ENCODE measurements around the gene BNIP5. TPM values are rescaled to one million over a fixed set of nuclear protein-coding genes. Genes with fewer than 3 reads are reported as not detected.

Gene BNIP5
- total and polyA plus RNA-seq, 8 donors: 2.4 to 14.8 (median 4.6) TPM

DNA sequence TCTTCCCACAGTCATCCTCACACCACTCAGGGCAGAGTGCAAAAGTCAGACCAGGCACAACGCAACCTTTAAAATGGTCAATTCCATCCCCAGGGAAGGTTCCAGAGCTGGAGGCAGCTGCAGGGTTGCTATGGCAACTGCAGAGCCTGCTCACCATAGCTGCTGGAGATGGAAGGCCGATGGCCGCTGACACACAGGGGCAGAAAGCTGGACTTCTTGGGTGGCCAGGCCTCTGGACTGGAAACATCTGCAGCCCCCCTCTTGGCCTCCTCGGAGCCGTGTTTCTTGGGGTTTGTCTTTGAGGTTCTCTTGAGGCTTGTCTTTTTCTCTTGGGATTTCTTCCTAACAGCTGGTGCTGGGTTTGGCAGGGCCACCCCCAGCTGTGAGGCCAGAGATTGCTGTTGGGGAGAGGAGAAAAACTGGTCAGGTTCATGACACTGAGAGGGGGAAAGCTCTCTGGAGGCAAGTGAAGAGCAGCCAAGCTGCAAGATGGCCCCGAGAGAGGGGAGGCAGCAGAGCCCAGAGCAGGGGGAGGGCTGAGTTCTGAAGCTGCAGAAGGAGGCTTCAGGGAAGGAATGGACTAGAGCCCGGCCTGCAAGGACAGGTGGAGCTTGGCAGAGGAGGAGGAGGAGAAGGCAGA, 10.2 kb downstream of the BNIP5 start:
- peak in 1 of 2 donors; percentile 85 for DNase-seq
- no peak overlapping the region for H3K27ac ChIP-seq
- H3K9me3 ChIP-seq: no peaks in the 10 kb centered on the region
- H3K36me3 ChIP-seq: peaks cover 0 to 47% (median 2%) of the 10 kb centered on the region in 4 donors
- intact Hi-C loops (cut with DNase I; ENCODE audit: low total_unique reads): no loop called here
- WGBS, 5 donors: 66 to 76% (median 71%) methylated on average over 6 to 7 of the region's 7 CpGs
- H3K4me3 ChIP-seq: no peak overlapping the region
- no peak for TF ChIP-seq EP300 (IDR thresholded peaks at IDR 0.05)
- TF ChIP-seq POLR2AphosphoS5 (IDR thresholded peaks at IDR 0.05): no peak
- TF ChIP-seq, protein P1, sequence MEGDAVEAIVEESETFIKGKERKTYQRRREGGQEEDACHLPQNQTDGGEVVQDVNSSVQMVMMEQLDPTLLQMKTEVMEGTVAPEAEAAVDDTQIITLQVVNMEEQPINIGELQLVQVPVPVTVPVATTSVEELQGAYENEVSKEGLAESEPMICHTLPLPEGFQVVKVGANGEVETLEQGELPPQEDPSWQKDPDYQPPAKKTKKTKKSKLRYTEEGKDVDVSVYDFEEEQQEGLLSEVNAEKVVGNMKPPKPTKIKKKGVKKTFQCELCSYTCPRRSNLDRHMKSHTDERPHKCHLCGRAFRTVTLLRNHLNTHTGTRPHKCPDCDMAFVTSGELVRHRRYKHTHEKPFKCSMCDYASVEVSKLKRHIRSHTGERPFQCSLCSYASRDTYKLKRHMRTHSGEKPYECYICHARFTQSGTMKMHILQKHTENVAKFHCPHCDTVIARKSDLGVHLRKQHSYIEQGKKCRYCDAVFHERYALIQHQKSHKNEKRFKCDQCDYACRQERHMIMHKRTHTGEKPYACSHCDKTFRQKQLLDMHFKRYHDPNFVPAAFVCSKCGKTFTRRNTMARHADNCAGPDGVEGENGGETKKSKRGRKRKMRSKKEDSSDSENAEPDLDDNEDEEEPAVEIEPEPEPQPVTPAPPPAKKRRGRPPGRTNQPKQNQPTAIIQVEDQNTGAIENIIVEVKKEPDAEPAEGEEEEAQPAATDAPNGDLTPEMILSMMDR (IDR thresholded peaks at IDR 0.05): no peak
- TF ChIP-seq POLR2A (IDR thresholded peaks at IDR 0.05): no peak
- H3K27me3 ChIP-seq: peaks cover 0 to 15% (median 0%) of the 10 kb centered on the region in 3 donors
- H3K4me1 ChIP-seq: no peaks in the 10 kb centered on the region

DNA sequence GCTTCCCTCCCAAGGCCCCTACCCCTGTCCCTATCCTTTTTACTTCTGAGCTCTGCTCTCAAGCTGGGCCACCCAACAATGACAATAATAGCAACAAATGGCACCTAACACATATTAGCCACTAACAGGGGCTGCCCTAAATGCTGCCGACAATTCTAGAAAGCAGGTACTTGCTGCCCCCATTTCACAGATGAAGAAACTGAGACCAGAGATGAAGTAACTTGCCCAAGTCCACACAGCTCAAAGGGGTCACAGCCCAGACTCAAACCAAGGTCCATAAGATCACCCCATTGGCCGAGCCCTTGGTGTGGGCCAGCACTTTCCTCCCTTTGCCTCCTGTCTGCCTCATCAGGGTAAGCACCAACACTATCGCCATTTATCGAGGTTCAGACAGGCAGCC, 12.0 kb downstream of the BNIP5 start:
- 89 to 94% (median 93%) methylated on average over 4 of the region's 4 CpGs for whole genome bisulfite sequencing, 5 donors

DNA sequence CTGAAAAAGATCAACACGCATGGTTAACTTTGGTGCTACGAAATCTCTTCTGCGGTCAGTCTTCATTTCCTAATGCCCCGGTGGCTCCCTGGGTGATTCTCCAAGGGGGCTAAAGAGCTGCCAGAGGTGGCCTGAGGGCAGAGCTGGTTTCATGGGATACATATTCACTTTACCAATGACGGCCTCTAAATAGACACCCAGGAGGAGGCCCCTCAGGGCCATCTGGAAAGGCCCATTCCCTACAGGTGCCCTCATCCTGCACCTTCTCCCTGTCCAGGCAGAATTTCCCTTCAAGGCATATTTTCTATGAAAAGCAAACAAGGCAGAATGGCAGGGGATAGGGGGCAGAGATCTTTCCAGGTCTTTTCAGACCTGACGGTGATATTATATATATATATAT, 12.5 kb downstream of the BNIP5 start:
- peaks cover 0 to 43% (median 2%) of the 10 kb centered on the region in 4 donors for H3K36me3 ChIP-seq

More for the DNA sequence above, 12.0 kb downstream of the BNIP5 start:
- no peaks in the 10 kb centered on the region for H3K4me1 ChIP-seq
- TF ChIP-seq POLR2A (IDR thresholded peaks at IDR 0.05) (no peak), EP300 (IDR thresholded peaks at IDR 0.05) (no peak), POLR2AphosphoS5 (IDR thresholded peaks at IDR 0.05) (no peak)
- TF ChIP-seq, protein P1 (IDR thresholded peaks at IDR 0.05): no peak
- no peak for DNase-seq
- no peak overlapping the region for H3K4me3 ChIP-seq
- intact Hi-C loops (cut with DNase I; ENCODE audit: low total_unique reads): no loop called here
- no peak overlapping the region for H3K27ac ChIP-seq
- peaks cover 0 to 43% (median 2%) of the 10 kb centered on the region in 4 donors for H3K36me3 ChIP-seq
- no peaks in the 10 kb centered on the region for H3K9me3 ChIP-seq
- peaks cover 0 to 3% (median 0%) of the 10 kb centered on the region in 3 donors for H3K27me3 ChIP-seq

DNA sequence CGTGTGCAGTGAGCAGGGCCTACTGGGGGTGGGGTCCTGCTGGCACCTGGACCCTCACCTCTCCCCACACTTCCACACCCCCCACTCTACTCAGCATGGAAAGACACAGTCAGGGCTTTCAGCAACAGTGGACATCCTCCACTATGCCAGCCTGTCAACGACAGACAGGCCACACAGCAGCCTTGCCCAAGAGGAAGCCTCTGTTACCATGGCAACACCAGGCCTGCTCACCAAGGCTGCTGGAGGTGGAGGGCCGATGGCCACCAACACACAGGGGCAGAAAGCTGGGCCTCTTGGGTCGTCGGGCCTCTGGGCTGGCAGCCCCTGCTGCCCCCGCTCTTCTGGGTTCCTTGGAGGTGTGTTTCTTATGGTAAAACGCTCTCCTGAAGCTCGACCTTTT, 13.6 kb downstream of the BNIP5 start:
- Histone ChIP-seq H3K9me3 (no peaks in the 10 kb centered on the region), H3K4me1 (peaks cover 0 to 8% (median 0%) of the 10 kb centered on the region in 4 donors), H3K27me3 (no peaks in the 10 kb centered on the region), H3K36me3 (peaks cover 0 to 38% (median 2%) of the 10 kb centered on the region in 4 donors), H3K4me3 (no peak overlapping the region), H3K27ac (no peak overlapping the region)
- intact Hi-C loops (cut with DNase I; ENCODE audit: low total_unique reads): no loop called here
- DNase-seq: no peak
- WGBS, 5 donors: 71 to 86% (median 77%) methylated on average over 8 of the region's 8 CpGs
- TF ChIP-seq EP300 (IDR thresholded peaks at IDR 0.05) (no peak), POLR2A (IDR thresholded peaks at IDR 0.05) (no peak), POLR2AphosphoS5 (IDR thresholded peaks at IDR 0.05) (no peak)
- TF ChIP-seq, protein P1 (IDR thresholded peaks at IDR 0.05): no peak

More for the DNA sequence above, 12.5 kb downstream of the BNIP5 start:
- TF ChIP-seq POLR2AphosphoS5 (IDR thresholded peaks at IDR 0.05): no peak
- no peak for TF ChIP-seq POLR2A (IDR thresholded peaks at IDR 0.05)
- TF ChIP-seq, protein P1 (IDR thresholded peaks at IDR 0.05): no peak
- no peak for TF ChIP-seq EP300 (IDR thresholded peaks at IDR 0.05)
- Histone ChIP-seq H3K27me3 (no peaks in the 10 kb centered on the region), H3K9me3 (no peaks in the 10 kb centered on the region), H3K4me3 (no peak overlapping the region), H3K27ac (no peak overlapping the region), H3K4me1 (peaks cover 0 to 4% (median 0%) of the 10 kb centered on the region in 4 donors)
- WGBS, 5 donors: 83 to 98% (median 96%) methylated on average over 6 of the region's 6 CpGs
- DNase-seq: no peak
- intact Hi-C loops (cut with DNase I; ENCODE audit: low total_unique reads): no loop called here

All from stomach (tissue), 9 donors.